H9 (cell line): ENCODE results near the gene FBXO5. TPM values are rescaled to one million over a fixed set of nuclear protein-coding genes. Genes with fewer than 3 reads are reported as not detected.

ENCODE experiments used
- DNase-seq: peaks from one replicate; pipeline ENCODE4 v3.0.0-alpha.2; 2017
- H2AFZ ChIP-seq: one replicate; pipeline ENCODE4 v1.6.1; 2013; ENCODE audit warnings: mild to moderate bottlenecking, low read length, control low read depth, moderate library complexity
- H2AK5ac ChIP-seq: 2 replicates; pipeline ENCODE4 v1.6.1; 2013; ENCODE audit warnings: low read length, control low read depth, mixed read lengths; ENCODE audit not compliant: insufficient read length
- H2BK120ac ChIP-seq: one replicate; pipeline ENCODE4 v1.6.1; 2013; ENCODE audit warnings: low read depth, mild to moderate bottlenecking, low read length, control low read depth, inconsistent platforms; ENCODE audit not compliant: poor library complexity, severe bottlenecking
- H2BK12ac ChIP-seq: 2 replicates; pipeline ENCODE4 v1.6.1; 2013; ENCODE audit warnings: low read length, control low read depth, mixed read lengths, low read depth; ENCODE audit not compliant: insufficient read length
- H2BK15ac ChIP-seq: 2 replicates; pipeline ENCODE4 v1.6.1; 2013; ENCODE audit warnings: low read depth, low read length, control low read depth
- H2BK20ac ChIP-seq: one replicate; pipeline ENCODE4 v1.6.1; 2013; ENCODE audit warnings: low read depth, mild to moderate bottlenecking, low read length, control low read depth, inconsistent platforms; ENCODE audit not compliant: poor library complexity, severe bottlenecking
- H2BK5ac ChIP-seq: 2 replicates; pipeline ENCODE4 v1.6.1; 2013; ENCODE audit warnings: low read length, control low read depth, mixed read lengths; ENCODE audit not compliant: insufficient read length
- H3K14ac ChIP-seq: 2 replicates; pipeline ENCODE4 v1.6.1; 2013; ENCODE audit warnings: low read length, control low read depth; ENCODE audit not compliant: insufficient read depth
- H3K18ac ChIP-seq: 2 replicates; pipeline ENCODE4 v1.6.1; 2013; ENCODE audit warnings: low read depth, mild to moderate bottlenecking, mixed read lengths, low read length, control low read depth; ENCODE audit not compliant: insufficient read length
- H3K23ac ChIP-seq: 2 replicates; pipeline ENCODE4 v1.6.1; 2013; ENCODE audit warnings: low read length, control low read depth, mixed read lengths, low read depth; ENCODE audit not compliant: insufficient read length
- H3K23me2 ChIP-seq: 2 replicates; pipeline ENCODE4 v1.6.1; 2013; ENCODE audit warnings: low read depth, mild to moderate bottlenecking, mixed read lengths, low read length, control low read depth; ENCODE audit not compliant: insufficient read length, poor library complexity, severe bottlenecking
- H3K27ac ChIP-seq: 2 replicates; pipeline ENCODE4 v1.5.1; 2013; ENCODE audit warnings: low read length, control low read depth, mixed read lengths, low read depth; ENCODE audit not compliant: insufficient read length
- H3K27me3 ChIP-seq: 2 replicates; pipeline ENCODE4 v1.6.1; 2013; ENCODE audit warnings: low read length, control low read depth, inconsistent platforms; ENCODE audit not compliant: insufficient read depth
- H3K4ac ChIP-seq: 2 replicates; pipeline ENCODE4 v1.6.1; 2013; ENCODE audit warnings: low read depth, mild to moderate bottlenecking, control low read depth, inconsistent platforms, low read length, moderate library complexity
- H3K4me1 ChIP-seq: 2 replicates; pipeline ENCODE4 v1.6.1; 2013; ENCODE audit warnings: low read length, control low read depth, inconsistent platforms; ENCODE audit not compliant: insufficient read depth
- H3K4me2 ChIP-seq: 2 replicates; pipeline ENCODE4 v1.6.1; 2013; ENCODE audit warnings: low read length, control low read depth, mixed read lengths; ENCODE audit not compliant: insufficient read length, insufficient read depth
- H3K56ac ChIP-seq: 2 replicates; pipeline ENCODE4 v1.6.1; 2013; ENCODE audit warnings: low read depth, mild to moderate bottlenecking, mixed read lengths, low read length, control low read depth; ENCODE audit not compliant: insufficient read length
- H3K79me1 ChIP-seq: 2 replicates; pipeline ENCODE4 v1.6.1; 2013; ENCODE audit warnings: low read depth, mild to moderate bottlenecking, moderate library complexity, low read length, control low read depth, inconsistent platforms; ENCODE audit not compliant: insufficient read depth, poor library complexity, severe bottlenecking
- H3K79me2 ChIP-seq: 2 replicates; pipeline ENCODE4 v1.6.1; 2013; ENCODE audit warnings: low read length, control low read depth, inconsistent platforms; ENCODE audit not compliant: insufficient read depth
- H3K9ac ChIP-seq: 2 replicates; pipeline ENCODE4 v1.6.1; 2013; ENCODE audit warnings: low read length, control low read depth, mixed read lengths; ENCODE audit not compliant: insufficient read length; ENCODE audit errors: extremely low read depth
- H3K9me3 ChIP-seq: one replicate; pipeline ENCODE4 v1.6.1; 2013; ENCODE audit warnings: low read depth, low read length, inconsistent platforms; ENCODE audit not compliant: control insufficient read depth
- H3T11ph ChIP-seq: one replicate; pipeline ENCODE4 v1.6.1; 2013; ENCODE audit warnings: mild to moderate bottlenecking, low read length, control low read depth, inconsistent platforms
- H4K20me1 ChIP-seq: one replicate; pipeline ENCODE4 v1.6.1; 2013; ENCODE audit not compliant: control insufficient read depth, insufficient read length, insufficient read depth
- H4K5ac ChIP-seq: 2 replicates; pipeline ENCODE4 v1.6.1; 2013; ENCODE audit warnings: low read depth, mild to moderate bottlenecking, mixed read lengths, low read length, control low read depth; ENCODE audit not compliant: insufficient read length
- H4K8ac ChIP-seq: replicated peaks from 2 replicates; pipeline ENCODE4 v1.6.1; 2013; ENCODE audit warnings: low read length, control low read depth, mixed read lengths, low read depth; ENCODE audit not compliant: insufficient read length
- H4K91ac ChIP-seq: 2 replicates; pipeline ENCODE4 v1.6.1; 2013; ENCODE audit warnings: low read depth, mild to moderate bottlenecking, moderate library complexity, mixed read lengths, low read length, control low read depth; ENCODE audit not compliant: insufficient read length
- H3K27ac Mint-ChIP-seq, 3 experiments: 2 replicates in 2 of 3; 3 replicates in 1 of 3; pipeline ENCODE4 v1.8.0; 2020 to 2021; ENCODE audit warnings: mixed read lengths in 3 of 3, mild to moderate bottlenecking in 1 of 3, moderate library complexity in 1 of 3
- H3K27me3 Mint-ChIP-seq: 2 replicates; pipeline ENCODE4 v1.8.0; 2021; ENCODE audit warnings: low read depth, mild to moderate bottlenecking, moderate library complexity, mixed read lengths
- H3K36me3 Mint-ChIP-seq, 3 experiments: 2 replicates in 2 of 3; 3 replicates in 1 of 3; pipeline ENCODE4 v1.8.0; 2020 to 2021; ENCODE audit warnings: low read depth in 3 of 3, mixed read lengths in 3 of 3; ENCODE audit not compliant: insufficient read depth in 1 of 3
- H3K4me1 Mint-ChIP-seq, 2 experiments: 2 replicates each; pipeline ENCODE4 v1.8.0; 2020; ENCODE audit warnings: mixed read lengths in 2 of 2
- H3K4me3 Mint-ChIP-seq, 2 experiments: 2 replicates in 1 of 2; 3 replicates in 1 of 2; pipeline ENCODE4 v1.8.0; 2020 to 2021; ENCODE audit warnings: mild to moderate bottlenecking in 2 of 2, mixed read lengths in 2 of 2, moderate library complexity in 1 of 2
- H3K9me3 Mint-ChIP-seq, 2 experiments: 2 replicates in 1 of 2; 3 replicates in 1 of 2; pipeline ENCODE4 v1.8.0; 2020; ENCODE audit warnings: mild to moderate bottlenecking in 2 of 2, mixed read lengths in 2 of 2, moderate library complexity in 1 of 2
- CTCF ChIP-seq: fragments of 200-600 bp; sonication (generic); conservative IDR thresholded peaks from 3 replicates; pipeline ENCODE4 v1.8.0; 2021; ENCODE audit warnings: antibody characterized with exemption, mild to moderate bottlenecking
- WGBS: extraction: QIAGEN DNeasy Blood & Tissue Kit; methylation state at CpG from one replicate; pipeline ENCODE4 v1.1.7; 2013; ENCODE audit warnings: missing lambda C conversion rate, low lambda C conversion rate, mixed read lengths; ENCODE audit not compliant: insufficient read length; ENCODE audit errors: extremely low coverage; 5-methylcytosine and 5-hydroxymethylcytosine counted together
- total RNA-seq: library from RNA; stranded (reverse); gene quantifications from 2 replicates; pipeline ENCODE4 v1.2.1, GENCODE V29; 2021

FBXO5 gene
- total RNA-seq, 1 experiment from 2014 or later = 47.6 TPM

DNA sequence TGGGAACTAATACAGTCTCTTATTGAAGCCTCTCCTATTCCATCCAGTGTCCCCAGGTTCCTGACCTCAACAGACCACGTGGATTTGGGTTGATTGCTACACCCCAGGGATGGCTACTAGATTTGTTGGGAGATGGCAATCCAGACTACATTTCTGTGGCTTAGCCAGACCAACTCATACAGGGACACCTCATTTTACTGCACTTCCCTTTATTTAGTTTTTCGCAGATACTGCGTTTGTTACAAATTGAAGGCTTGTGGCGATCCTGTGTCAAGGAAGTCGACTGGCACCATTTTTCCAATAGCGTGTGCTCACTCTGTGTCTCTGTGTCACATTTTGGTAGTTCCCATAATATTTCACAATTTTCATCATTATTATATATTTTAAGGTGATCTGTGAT, 30.0 kb upstream of the FBXO5 start:
- Histone ChIP-seq H3K27me3 (no peaks in the 10 kb centered on the region), H3K18ac (no peak overlapping the region), H3K4me2 (no peak overlapping the region), H4K8ac (no peak overlapping the region), H3K56ac (no peak overlapping the region), H3K27ac (no peak overlapping the region), H3K23ac (no peak overlapping the region), H3K9me3 (no peaks in the 10 kb centered on the region), H3K14ac (no peak overlapping the region), H2BK20ac (no peak overlapping the region), H4K91ac (no peak overlapping the region), H2AK5ac (no peak overlapping the region), H3K23me2 (no peaks in the 10 kb centered on the region), H3K9ac (no peak overlapping the region), H4K20me1 (no peaks in the 10 kb centered on the region), H3K4ac (no peak overlapping the region), H2BK15ac (no peak overlapping the region), H4K5ac (no peak overlapping the region), H3K79me1 (no peaks in the 10 kb centered on the region), H2BK12ac (no peak overlapping the region), H3K4me1 (no peaks in the 10 kb centered on the region), H2AFZ (no peak overlapping the region), H2BK120ac (no peak overlapping the region), H3T11ph (no peak overlapping the region), H3K79me2 (no peaks in the 10 kb centered on the region), H2BK5ac (no peak overlapping the region)
- no peaks in the 10 kb centered on the region; a peak in 1 of 4 replicates for H3K4me1 Mint-ChIP-seq
- no peak overlapping the region; a peak in 1 of 7 replicates for H3K27ac Mint-ChIP-seq
- no peak for DNase-seq
- no peak overlapping the region for H3K4me3 Mint-ChIP-seq
- H3K9me3 Mint-ChIP-seq = no peaks in the 10 kb centered on the region
- H3K27me3 Mint-ChIP-seq = no peaks in the 10 kb centered on the region
- WGBS = no CpG with 5 or more reads among the region's 6 CpGs
- TF ChIP-seq CTCF = no peak
- H3K36me3 Mint-ChIP-seq = no peaks in the 10 kb centered on the region
